Measurements from ENCODE around the gene SYNJ2. TPM values are rescaled to one million over a fixed set of nuclear protein-coding genes. Genes with fewer than 3 reads are reported as not detected.
A peak's percentile ranks its signal among the peaks of the same experiment; 100 is the strongest.

SYNJ2 gene
- total RNA-seq, 2 experiments from 2014 or later: 28.1 to 29.4 TPM

DNA sequence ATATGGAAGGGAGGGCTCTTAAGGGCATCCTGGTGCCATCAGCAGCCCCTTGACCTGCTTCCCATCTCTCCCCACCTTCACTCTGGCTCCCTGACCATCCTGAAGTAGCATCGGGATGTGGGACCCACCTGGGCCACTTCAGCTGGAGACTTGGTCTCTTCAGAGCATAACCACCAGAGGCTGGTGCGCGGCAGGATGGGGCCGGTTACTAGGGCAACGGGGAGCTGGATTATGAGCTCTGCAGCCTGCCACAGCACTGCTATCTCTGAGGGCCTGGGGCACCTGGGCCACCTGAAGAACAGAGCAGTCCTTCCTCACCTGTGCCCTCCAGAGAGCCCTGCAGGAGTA lies 79.7 kb downstream of the SYNJ2 start:
- Mint-ChIP-seq H3K4me3 (no peak overlapping the region), H3K9me3 (no peaks in the 10 kb centered on the region), H3K4me1 (peaks cover 18% of the 10 kb centered on the region), H3K36me3 (peaks cover 14% of the 10 kb centered on the region), H3K27me3 (no peaks in the 10 kb centered on the region), H3K27ac (no peak overlapping the region)
- no peak for DNase-seq

DNA sequence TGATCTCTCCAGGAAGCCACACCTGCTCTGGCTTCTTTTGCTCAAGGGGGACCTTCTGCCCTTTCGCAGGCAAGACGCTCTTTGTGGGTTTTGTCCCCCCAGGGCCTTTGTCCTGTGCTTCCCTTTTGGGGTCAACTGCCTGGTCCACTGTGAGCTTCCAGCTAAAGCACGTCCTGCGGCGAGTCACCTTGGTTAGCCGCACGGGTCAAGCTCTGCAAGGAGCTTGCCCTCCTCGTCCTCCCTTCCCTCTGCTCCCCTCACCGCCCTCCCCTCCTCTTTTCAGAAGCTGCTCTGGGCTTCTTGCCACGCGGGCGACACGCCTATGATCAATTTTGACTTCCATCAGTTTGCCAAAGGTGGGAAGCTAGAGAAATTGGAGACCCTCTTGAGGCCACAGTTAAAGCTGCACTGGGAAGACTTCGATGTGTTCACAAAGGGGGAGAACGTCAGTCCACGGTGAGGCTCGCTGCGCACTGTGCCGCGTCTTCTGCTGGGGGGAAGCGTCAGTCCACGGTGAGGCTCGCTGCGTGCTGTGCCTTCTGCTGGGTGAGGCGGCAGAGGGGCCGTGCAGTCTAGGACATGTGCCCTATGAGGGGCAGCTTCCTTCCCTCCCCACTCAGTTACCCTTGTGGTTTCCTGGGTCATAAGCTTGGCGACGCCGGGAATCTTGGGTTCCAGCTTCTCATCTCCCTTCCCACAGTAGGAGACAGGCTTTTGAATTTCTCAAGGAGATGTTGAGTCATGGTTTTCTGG lies 80.2 kb downstream of the SYNJ2 start:
- Mint-ChIP-seq H3K36me3 (peaks cover 12% of the 10 kb centered on the region), H3K9me3 (no peaks in the 10 kb centered on the region), H3K4me3 (no peak overlapping the region), H3K27me3 (no peaks in the 10 kb centered on the region), H3K4me1 (peaks cover 18% of the 10 kb centered on the region), H3K27ac (no peak overlapping the region)
- DNase-seq: no peak

DNA sequence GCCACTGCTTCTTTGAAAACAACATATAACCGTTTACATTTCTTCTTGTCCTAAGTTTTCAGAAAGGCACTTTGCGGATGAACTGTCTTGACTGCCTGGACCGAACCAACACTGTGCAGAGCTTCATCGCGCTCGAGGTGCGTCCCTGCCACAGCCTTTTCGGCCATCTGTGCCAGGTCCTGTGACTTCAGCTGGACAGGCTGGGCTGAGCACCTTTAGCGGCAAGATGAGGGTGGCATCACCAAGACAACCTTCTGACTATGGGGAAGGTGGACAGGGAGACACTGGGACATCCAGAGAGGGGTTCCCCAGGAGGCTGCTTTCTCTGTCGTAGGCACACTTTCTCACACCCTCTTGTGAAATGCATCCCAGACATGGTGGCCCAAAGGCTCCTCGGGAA lies 82.1 kb downstream of the SYNJ2 start:
- Mint-ChIP-seq H3K4me1 (peaks cover 8% of the 10 kb centered on the region), H3K27ac (no peak overlapping the region), H3K36me3 (peaks cover 11% of the 10 kb centered on the region), H3K9me3 (no peaks in the 10 kb centered on the region), H3K27me3 (no peaks in the 10 kb centered on the region), H3K4me3 (no peak overlapping the region)
- no peak for DNase-seq

DNA sequence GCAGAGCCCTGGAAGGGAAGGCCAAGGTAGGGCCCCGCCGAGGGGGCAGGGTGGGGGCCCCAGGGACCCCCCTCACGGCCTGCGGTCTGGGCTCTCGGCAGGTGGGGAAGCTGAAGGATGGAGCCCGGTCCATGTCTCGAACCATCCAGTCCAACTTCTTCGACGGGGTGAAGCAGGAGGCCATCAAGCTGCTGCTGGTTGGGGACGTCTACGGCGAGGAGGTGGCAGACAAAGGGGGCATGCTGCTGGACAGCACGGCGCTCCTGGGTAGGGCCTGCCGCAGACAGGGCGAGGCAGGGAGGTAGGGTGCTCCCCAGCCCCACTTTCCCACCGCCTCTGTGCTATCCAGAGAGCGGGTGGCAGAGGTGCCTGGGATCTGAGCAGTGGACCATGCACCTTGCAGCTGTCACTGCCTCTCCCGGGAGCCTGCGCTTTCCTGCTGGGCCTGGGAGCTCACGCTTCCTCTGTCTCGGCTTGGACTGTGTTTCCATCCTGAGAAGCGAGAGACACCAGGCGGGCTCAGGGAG lies 83.1 kb downstream of the SYNJ2 start:
- Mint-ChIP-seq H3K4me1 (peaks cover 18% of the 10 kb centered on the region), H3K36me3 (peaks cover 12% of the 10 kb centered on the region), H3K27ac (no peak overlapping the region), H3K27me3 (no peaks in the 10 kb centered on the region), H3K4me3 (no peak overlapping the region), H3K9me3 (no peaks in the 10 kb centered on the region)
- DNase-seq: no peak

DNA sequence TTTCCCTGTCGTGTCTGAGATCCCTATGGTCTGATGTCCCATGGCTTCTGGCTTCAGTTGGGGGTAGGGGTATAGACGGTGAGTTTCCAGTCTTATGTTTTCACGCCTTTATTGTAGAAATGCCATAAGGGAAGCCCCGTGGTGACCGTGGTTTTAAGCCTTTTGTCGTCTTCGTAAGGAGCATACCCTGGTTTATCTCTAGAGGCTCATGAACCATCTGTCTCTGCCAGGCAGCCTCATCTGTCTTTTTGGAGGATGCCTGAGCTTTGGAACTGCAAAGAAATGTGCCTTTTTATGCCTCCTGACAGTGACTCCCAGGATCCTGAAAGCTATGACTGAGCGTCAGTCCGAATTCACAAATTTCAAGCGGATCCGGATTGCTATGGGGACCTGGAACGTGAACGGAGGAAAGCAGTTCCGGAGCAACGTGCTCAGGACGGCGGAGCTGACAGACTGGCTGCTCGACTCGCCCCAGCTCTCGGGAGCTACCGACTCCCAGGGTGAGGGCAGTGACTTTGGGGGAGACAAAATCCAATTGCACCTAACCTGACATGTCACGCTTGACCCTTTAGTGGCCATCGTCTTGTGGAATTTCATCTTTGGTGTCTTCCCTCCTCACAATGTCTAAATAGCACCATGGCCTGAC lies 84.6 kb downstream of the SYNJ2 start:
- Mint-ChIP-seq H3K4me3 (no peak overlapping the region), H3K4me1 (peaks cover 19% of the 10 kb centered on the region), H3K27ac (no peak overlapping the region), H3K36me3 (peaks cover 12% of the 10 kb centered on the region), H3K27me3 (no peaks in the 10 kb centered on the region), H3K9me3 (no peaks in the 10 kb centered on the region)
- no peak for DNase-seq

DNA sequence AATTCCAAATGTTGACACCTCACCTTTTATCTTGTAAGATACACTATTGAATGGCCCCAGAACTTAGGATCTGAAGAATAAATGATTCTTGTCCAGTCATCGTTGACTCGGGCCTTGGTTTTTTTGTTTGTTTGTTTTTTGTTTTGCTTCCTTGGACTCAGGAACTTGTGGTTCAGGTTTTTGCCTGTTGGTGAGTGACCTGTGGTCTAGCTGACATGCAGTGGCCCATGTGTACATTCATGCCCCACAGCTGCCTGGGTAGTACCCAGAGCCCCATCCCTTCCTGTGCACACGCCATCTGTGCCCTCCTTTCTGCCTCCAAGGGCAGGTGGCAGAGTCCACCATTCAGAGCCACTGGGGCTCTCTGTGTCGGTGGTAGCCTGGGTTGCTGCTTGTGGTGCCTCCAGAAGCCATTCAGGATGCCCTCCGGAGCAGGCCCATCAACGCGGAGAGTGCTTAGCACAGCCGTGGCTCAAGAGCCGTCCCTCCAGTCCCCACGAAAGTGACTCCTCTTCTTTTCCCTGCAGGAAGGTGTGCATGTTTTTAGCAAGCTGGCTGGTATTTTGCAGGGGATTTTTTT lies 85.9 kb downstream of the SYNJ2 start:
- no peaks in the 10 kb centered on the region for H3K9me3 Mint-ChIP-seq
- peaks cover 25% of the 10 kb centered on the region for H3K4me1 Mint-ChIP-seq
- no peaks in the 10 kb centered on the region for H3K27me3 Mint-ChIP-seq
- DNase-seq: no peak
- no peak overlapping the region for H3K27ac Mint-ChIP-seq
- H3K4me3 Mint-ChIP-seq: no peak overlapping the region
- H3K36me3 Mint-ChIP-seq: peaks cover 13% of the 10 kb centered on the region

DNA sequence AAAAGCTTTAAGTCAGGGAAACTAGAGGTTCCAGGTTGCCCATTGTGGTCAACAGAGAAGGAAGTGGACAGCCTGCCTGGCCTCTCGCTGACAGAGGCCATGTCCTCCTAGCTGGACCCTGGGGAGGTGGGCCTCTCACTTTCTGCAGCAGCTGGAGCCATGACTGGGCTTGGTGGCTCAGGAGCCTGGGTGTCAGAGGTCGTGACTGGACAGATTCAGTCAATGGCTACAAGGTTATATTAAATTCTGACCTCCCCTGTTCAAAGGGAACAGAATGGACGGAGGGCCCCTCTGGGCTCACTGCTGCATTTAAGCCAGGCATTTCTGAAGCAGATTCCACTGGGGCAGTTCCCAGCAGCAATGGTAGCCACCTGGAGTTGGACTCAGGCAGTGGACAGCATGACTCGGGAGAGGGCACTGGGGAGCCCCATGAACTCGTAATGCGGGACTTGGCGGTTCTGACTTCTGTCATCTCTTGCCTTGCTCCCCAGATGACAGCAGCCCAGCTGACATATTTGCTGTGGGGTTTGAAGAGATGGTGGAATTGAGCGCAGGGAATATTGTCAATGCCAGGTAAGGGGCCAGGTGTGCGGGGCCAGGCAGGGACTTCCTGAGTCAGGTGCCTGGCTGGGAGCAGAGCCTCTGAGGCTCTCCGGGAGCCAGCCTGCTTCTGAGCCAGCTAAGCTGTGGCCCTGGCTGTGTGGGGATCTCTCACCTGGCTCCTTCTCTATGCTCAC lies 86.7 kb downstream of the SYNJ2 start:
- no peak overlapping the region for H3K4me3 Mint-ChIP-seq
- peaks cover 26% of the 10 kb centered on the region for H3K4me1 Mint-ChIP-seq
- H3K27ac Mint-ChIP-seq: no peak overlapping the region
- H3K27me3 Mint-ChIP-seq: no peaks in the 10 kb centered on the region
- peaks cover 13% of the 10 kb centered on the region for H3K36me3 Mint-ChIP-seq
- DNase-seq: no peak
- no peaks in the 10 kb centered on the region for H3K9me3 Mint-ChIP-seq

DNA sequence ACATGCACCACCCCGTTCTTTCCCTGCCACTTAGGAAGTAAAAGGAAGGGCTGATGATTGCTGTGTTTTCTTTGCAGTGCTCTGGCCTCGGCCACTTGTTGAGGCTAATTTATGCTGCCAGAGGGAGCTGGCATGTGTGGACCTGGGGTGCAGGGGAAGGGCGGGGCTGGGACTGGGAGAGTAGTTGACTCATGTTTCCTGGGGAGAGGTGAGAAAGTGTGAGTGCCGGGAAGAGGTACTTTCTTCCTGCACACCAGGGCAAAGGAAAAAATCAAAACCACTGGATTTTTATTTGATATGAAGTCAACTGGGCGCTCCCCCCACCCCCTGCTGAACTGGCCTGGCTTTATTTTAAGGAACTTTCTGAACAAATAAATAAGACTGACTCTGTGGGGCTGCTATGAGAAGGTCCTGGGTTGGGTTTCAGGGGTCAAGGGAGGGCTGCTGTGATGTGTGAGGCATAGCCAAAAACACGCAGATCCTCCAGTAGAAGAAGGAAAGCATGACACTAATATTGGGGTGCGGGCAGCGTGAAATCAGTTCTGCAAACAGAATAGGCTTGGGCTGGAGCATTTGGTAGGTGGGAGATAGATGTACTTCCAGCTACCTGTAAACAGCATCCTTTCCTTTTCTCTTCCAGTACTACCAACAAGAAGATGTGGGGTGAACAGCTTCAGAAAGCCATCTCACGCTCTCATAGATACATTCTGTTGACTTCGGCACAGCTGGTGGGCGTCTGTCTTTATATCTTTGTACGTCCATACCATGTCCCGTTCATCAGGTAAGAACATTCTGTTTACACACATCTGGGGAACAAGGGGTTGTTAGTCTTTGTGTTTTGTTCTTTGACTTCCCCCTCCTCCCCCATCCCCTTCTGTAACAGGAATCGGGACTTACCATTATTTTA lies 87.5 kb downstream of the SYNJ2 start:
- Mint-ChIP-seq H3K4me3 (no peak overlapping the region), H3K9me3 (no peaks in the 10 kb centered on the region), H3K36me3 (peaks cover 13% of the 10 kb centered on the region), H3K27ac (peak overlapping the region; percentile 30), H3K27me3 (no peaks in the 10 kb centered on the region), H3K4me1 (peaks cover 26% of the 10 kb centered on the region)
- DNase-seq: no peak

DNA sequence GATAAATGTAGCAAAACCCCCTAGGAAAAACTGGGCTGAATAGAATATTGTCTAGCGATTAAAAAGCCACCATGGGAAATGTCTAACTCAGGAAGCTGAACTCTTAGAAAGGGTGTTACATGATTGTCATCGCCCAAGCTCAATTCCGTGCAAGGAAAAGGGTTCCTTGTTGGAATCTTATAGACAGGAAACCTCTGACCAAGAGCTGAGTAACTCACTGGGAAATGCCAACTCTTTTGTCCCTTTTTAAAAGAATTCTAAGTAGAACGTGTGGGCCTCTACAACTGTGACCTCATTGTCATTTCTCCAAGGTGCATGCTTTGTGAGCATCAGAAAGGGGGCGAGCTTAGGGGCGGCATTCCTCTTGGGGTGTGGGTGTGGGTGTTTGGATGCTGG lies 88.1 kb downstream of the SYNJ2 start:
- Mint-ChIP-seq H3K4me3 (no peak overlapping the region), H3K4me1 (peaks cover 26% of the 10 kb centered on the region), H3K27ac (no peak overlapping the region), H3K36me3 (peaks cover 19% of the 10 kb centered on the region), H3K9me3 (no peaks in the 10 kb centered on the region), H3K27me3 (no peaks in the 10 kb centered on the region)
- no peak for DNase-seq

DNA sequence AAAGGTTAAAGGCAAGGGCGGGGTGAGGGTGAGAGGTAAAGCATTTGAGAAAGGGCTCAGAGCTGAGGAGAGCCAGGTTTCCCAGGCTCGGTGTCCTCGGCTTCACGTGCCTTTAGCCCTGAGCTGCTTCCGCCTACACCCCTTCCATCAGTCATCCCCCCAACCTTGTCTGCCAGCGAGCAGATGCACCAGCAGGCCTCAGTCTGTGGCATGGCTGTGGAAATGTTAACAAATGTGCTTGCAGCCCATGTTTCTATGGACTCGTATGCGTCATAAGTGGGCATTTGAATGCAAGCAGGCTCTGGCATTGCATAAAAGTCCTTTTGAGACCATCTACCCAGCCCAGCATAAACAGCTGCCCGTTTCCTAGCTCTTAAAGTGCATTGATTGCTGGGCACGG lies 88.8 kb downstream of the SYNJ2 start:
- peaks cover 20% of the 10 kb centered on the region for H3K36me3 Mint-ChIP-seq

DNA sequence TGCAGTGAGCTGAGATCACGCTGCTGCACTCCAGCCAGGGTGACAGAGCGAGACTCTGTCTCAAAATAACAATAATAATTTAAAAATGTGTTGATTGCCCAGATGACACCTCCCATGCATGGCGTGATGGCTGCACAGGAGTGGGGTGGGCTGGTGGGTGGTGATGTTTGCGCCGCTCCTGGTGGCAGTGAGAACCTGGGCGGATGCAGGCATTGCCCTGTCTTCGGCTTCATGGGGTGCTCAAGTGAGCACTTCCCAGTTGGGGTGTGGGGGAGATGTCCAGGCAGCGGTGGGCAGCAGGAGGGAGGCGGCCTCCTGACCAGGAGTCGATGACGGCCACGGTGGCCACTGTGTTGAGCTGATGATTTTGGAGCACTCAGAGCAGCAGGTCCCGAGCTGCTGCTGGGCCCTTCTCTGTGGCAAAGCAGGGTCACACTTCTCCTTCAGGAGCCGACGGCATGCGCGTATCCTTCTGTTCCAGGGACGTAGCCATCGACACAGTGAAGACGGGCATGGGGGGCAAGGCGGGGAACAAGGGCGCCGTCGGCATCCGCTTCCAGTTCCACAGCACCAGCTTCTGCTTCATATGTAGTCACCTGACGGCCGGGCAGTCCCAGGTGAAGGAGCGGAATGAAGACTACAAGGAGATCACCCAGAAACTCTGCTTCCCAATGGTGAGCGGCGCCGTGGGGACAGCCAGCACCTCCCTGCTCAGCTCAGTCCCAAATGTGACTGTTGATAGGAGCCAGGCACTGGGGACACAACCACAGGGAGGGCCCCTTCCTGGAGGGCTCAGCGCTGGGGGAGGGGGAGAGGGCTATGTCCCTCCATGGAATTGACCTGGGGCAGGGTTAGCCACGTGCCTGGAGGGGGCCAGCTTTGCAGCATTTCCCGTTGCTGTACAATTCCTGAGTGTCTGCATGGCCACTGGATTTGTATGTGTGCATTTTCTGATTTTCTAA lies 89.7 kb downstream of the SYNJ2 start:
- H3K36me3 Mint-ChIP-seq: peaks cover 27% of the 10 kb centered on the region
- DNase-seq: no peak
- H3K4me3 Mint-ChIP-seq: no peak overlapping the region
- H3K27ac Mint-ChIP-seq: no peak overlapping the region
- no peaks in the 10 kb centered on the region for H3K9me3 Mint-ChIP-seq
- H3K4me1 Mint-ChIP-seq: peaks cover 26% of the 10 kb centered on the region
- no peaks in the 10 kb centered on the region for H3K27me3 Mint-ChIP-seq

More for the DNA sequence above, 88.8 kb downstream of the SYNJ2 start:
- no peaks in the 10 kb centered on the region for H3K9me3 Mint-ChIP-seq
- no peak overlapping the region for H3K4me3 Mint-ChIP-seq
- H3K4me1 Mint-ChIP-seq: peaks cover 26% of the 10 kb centered on the region
- no peaks in the 10 kb centered on the region for H3K27me3 Mint-ChIP-seq
- H3K27ac Mint-ChIP-seq: no peak overlapping the region
- no peak for DNase-seq

DNA sequence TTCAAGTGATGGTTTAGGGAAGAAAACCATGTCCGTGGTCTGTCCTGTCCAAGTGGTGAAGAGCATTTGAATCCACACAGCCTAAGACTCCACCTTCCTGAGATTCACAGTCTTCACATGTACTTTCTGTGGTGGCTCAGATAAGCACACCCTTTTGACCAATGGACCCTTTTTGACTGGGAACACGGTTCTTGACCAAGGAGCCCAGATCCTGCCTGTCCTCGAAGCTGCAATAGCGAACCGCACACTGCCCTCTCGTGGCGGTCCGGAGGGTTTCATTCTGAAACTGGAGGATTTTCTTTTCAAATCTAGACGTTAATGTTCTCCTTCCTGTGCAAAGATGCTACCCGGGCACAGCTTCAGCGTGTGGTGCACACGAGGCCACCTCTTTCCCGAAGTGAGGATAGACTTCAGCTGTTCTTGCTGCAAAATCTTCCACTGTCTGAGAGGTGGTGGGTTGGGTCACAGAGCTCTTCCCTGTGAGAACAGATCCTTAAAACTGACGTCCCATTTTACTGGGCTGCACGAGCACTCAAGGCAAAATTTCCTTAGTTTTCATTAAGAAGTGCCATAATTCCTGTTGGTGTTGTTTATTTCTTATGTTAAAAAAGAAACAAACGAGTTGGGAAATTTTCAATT lies 90.5 kb downstream of the SYNJ2 start:
- H3K27ac Mint-ChIP-seq: no peak overlapping the region
- H3K36me3 Mint-ChIP-seq: peaks cover 29% of the 10 kb centered on the region
- H3K4me1 Mint-ChIP-seq: peaks cover 26% of the 10 kb centered on the region
- H3K27me3 Mint-ChIP-seq: no peaks in the 10 kb centered on the region
- H3K9me3 Mint-ChIP-seq: no peaks in the 10 kb centered on the region
- DNase-seq: peak; percentile 65
- H3K4me3 Mint-ChIP-seq: no peak overlapping the region

DNA sequence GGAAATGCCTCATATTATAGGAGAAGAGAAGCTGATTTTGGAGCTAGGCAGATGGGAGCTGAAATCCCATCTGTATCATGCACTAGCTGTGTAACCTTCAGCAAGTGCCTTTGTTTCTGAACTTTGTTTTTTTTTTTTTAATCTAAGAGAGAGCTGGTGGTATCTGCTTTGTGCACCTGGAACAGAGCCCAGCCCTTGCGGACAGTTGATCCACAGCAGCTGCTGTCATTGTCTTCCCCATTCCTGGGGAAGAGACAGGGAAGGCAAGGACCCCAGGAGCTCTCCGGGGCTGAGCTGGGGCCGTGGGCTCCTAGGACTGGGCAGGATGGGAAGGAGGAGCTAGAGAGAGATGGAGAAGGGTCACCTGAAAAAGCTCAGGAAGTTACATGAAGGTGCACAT lies 92.1 kb downstream of the SYNJ2 start:
- Mint-ChIP-seq H3K36me3 (peaks cover 26% of the 10 kb centered on the region), H3K27me3 (no peaks in the 10 kb centered on the region), H3K4me3 (no peak overlapping the region), H3K9me3 (no peaks in the 10 kb centered on the region), H3K27ac (no peak overlapping the region), H3K4me1 (peaks cover 22% of the 10 kb centered on the region)
- DNase-seq: no peak

Data from activated naive CD8-positive, alpha-beta T cell treated with anti-CD3 and anti-CD28 coated beads for 36 hours (primary cell).